Breast epithelium (tissue), 4 donors: ENCODE results near the gene DNAJB8. TPM values are rescaled to one million over a fixed set of nuclear protein-coding genes. Genes with fewer than 3 reads are reported as not detected.

Experiments used
- DNase-seq, 2 donors: peaks; one replicate each; pipeline ENCODE4 v3.0.0-alpha.2; 2019; ENCODE audit warnings: low spot score in 2 of 2
- H3K27ac ChIP-seq, 2 donors: fragments of 200-600 bp; sonication (generic) in 1 of 2; one replicate each; pipeline ENCODE4 v1.5.1; 2016 to 2019; ENCODE audit warnings: mild to moderate bottlenecking in 1 of 2
- H3K27me3 ChIP-seq, 2 donors: fragments of 200-600 bp; sonication (generic) in 1 of 2; one replicate each; pipeline versions ENCODE4 v1.5.1 to v1.6.0; 2017 to 2019; ENCODE audit warnings: control low read depth in 1 of 2, mild to moderate bottlenecking in 1 of 2
- H3K36me3 ChIP-seq: fragments of 200-600 bp; one replicate; pipeline ENCODE4 v1.5.1; 2019
- H3K4me1 ChIP-seq, 2 donors: fragments of 200-600 bp; sonication (generic); one replicate each; pipeline ENCODE4 v1.5.1; 2016 to 2019; ENCODE audit warnings: control low read depth in 1 of 2
- H3K4me3 ChIP-seq, 3 donors: fragments of 200-600 bp; sonication (generic); 1 replicate in 2 of 3; 2 replicates in 1 of 3; pipeline ENCODE4 v1.5.1; 2016 to 2019; ENCODE audit warnings: mild to moderate bottlenecking in 3 of 3, moderate library complexity in 2 of 3
- H3K9me3 ChIP-seq, 2 donors: fragments of 200-600 bp; sonication (generic) in 1 of 2; one replicate each; pipeline ENCODE4 v1.5.1; 2016 to 2019; ENCODE audit warnings: control low read depth in 1 of 2
- CTCF ChIP-seq, 3 donors: fragments of 450-650 bp; IDR thresholded peaks; one replicate each; pipeline ENCODE4 v1.5.1; 2016 to 2017; ENCODE audit warnings: antibody characterized with exemption in 3 of 3, mild to moderate bottlenecking in 3 of 3, moderate library complexity in 3 of 3
- POLR2A ChIP-seq: fragments of 450-650 bp; IDR thresholded peaks from one replicate; pipeline ENCODE4 v1.6.1; 2016; ENCODE audit warnings: antibody characterized with exemption, mild to moderate bottlenecking, moderate library complexity
- POLR2AphosphoS5 ChIP-seq, 3 donors: sonication (generic); formaldehyde crosslinking; IDR thresholded peaks; one replicate each; pipeline ENCODE4 v1.6.1; 2017; ENCODE audit warnings: antibody characterized with exemption in 3 of 3
- intact Hi-C: fragments of 100-400 bp; cut with DNase I; formaldehyde crosslinking; loops from one replicate; pipeline ENCODE4 v1.15.1; 2023; ENCODE audit warnings: low total_unique reads
- total RNA-seq, 3 donors: library from RNA; depleted of rRNA; stranded (reverse); fragments of >200 nt; gene quantifications; one replicate each; pipeline ENCODE4 v1.1.0, GENCODE V29; 2016

The DNAJB8 gene
- total RNA-seq, 3 donors from 2014 or later = not detected

- Histone ChIP-seq H3K4me3 (no peak overlapping the region), H3K27ac (no peak overlapping the region), H3K36me3 (no peaks in the 10 kb centered on the region), H3K27me3 (no peaks in the 10 kb centered on the region), H3K9me3 (no peaks in the 10 kb centered on the region), H3K4me1 (no peaks in the 10 kb centered on the region)
- DNase-seq = no peak
- intact Hi-C loops = no loop called here
- no peak for TF ChIP-seq CTCF (IDR thresholded peaks at IDR 0.05)
- TF ChIP-seq POLR2A = no peak
- no peak for TF ChIP-seq POLR2AphosphoS5 (IDR thresholded peaks at IDR 0.05)
Observed at GRCh38 chr3:128446821-128447220, 19.9 kb downstream of the DNAJB8 start.

GRCh38 chr3:128445357-128445756 is 21.3 kb downstream of the DNAJB8 start:
- Histone ChIP-seq H3K4me3 (no peak overlapping the region), H3K27me3 (no peaks in the 10 kb centered on the region), H3K36me3 (no peaks in the 10 kb centered on the region), H3K27ac (no peak overlapping the region), H3K9me3 (no peaks in the 10 kb centered on the region), H3K4me1 (no peaks in the 10 kb centered on the region)
- TF ChIP-seq POLR2A = no peak
- no peak for DNase-seq
- intact Hi-C loops = loop anchor here (1.0 kb wide), 1 partner anchor 22 kb away; no protein-coding TSS in a partner anchor

GRCh38 chr3:128443771-128444170 is 22.9 kb downstream of the DNAJB8 start:
- H3K4me3 ChIP-seq = no peak overlapping the region
- DNase-seq = no peak
- no peak overlapping the region for H3K27ac ChIP-seq
- no peaks in the 10 kb centered on the region for H3K36me3 ChIP-seq
- H3K9me3 ChIP-seq = no peaks in the 10 kb centered on the region
- H3K4me1 ChIP-seq = no peaks in the 10 kb centered on the region
- no peaks in the 10 kb centered on the region for H3K27me3 ChIP-seq
- intact Hi-C loops = no loop called here
- TF ChIP-seq POLR2AphosphoS5 (IDR thresholded peaks at IDR 0.05) (no peak), CTCF (IDR thresholded peaks at IDR 0.05) (no peak), POLR2A (no peak)

GRCh38 chr3:128442949-128443348 is 23.7 kb downstream of the DNAJB8 start:
- intact Hi-C loops = no loop called here
- Histone ChIP-seq H3K9me3 (no peaks in the 10 kb centered on the region), H3K27me3 (no peaks in the 10 kb centered on the region), H3K4me3 (no peak overlapping the region), H3K4me1 (no peaks in the 10 kb centered on the region), H3K27ac (no peak overlapping the region), H3K36me3 (no peaks in the 10 kb centered on the region)
- TF ChIP-seq CTCF (IDR thresholded peaks at IDR 0.05) (no peak), POLR2A (no peak), POLR2AphosphoS5 (IDR thresholded peaks at IDR 0.05) (no peak)
- no peak for DNase-seq

- H3K4me1 ChIP-seq = no peaks in the 10 kb centered on the region
- no peak overlapping the region for H3K4me3 ChIP-seq
- H3K9me3 ChIP-seq = no peaks in the 10 kb centered on the region
- H3K27me3 ChIP-seq = no peaks in the 10 kb centered on the region
- no peak overlapping the region for H3K27ac ChIP-seq
- no peaks in the 10 kb centered on the region for H3K36me3 ChIP-seq
- intact Hi-C loops = no loop called here
- no peak for DNase-seq
- no peak for TF ChIP-seq POLR2A
- TF ChIP-seq POLR2AphosphoS5 (IDR thresholded peaks at IDR 0.05) = no peak
Observed at GRCh38 chr3:128442070-128442469, 24.6 kb downstream of the DNAJB8 start.

GRCh38 chr3:128439226-128439625 is 27.5 kb downstream of the DNAJB8 start:
- Histone ChIP-seq H3K9me3 (no peaks in the 10 kb centered on the region), H3K4me3 (no peak overlapping the region), H3K36me3 (no peaks in the 10 kb centered on the region), H3K27me3 (no peaks in the 10 kb centered on the region), H3K27ac (no peak overlapping the region), H3K4me1 (no peaks in the 10 kb centered on the region)
- no peak for DNase-seq
- TF ChIP-seq CTCF (IDR thresholded peaks at IDR 0.05) = no peak
- intact Hi-C loops = no loop called here
